SU-DHL-6 (cell line): ENCODE data around the gene BLACAT1.

Experiments
- H2AFZ ChIP-seq: fragments of 200-600 bp; sonication (generic); 2 replicates; pipeline ENCODE4 v1.6.1; 2014; ENCODE audit warnings: low read depth, mild to moderate bottlenecking, moderate library complexity, mixed read lengths, antibody characterized with exemption, low read length; ENCODE audit not compliant: severe bottlenecking
- H3F3A ChIP-seq: fragments of 200-600 bp; shearing (Covaris generic); 2 replicates; pipeline ENCODE4 v1.6.0; 2016; ENCODE audit warnings: antibody characterized with exemption, mild to moderate bottlenecking; ENCODE audit not compliant: insufficient read depth
- H3K27ac ChIP-seq: fragments of 200-600 bp; sonication (generic); 2 replicates; pipeline ENCODE4 v1.5.1; 2016; ENCODE audit warnings: low read depth, mild to moderate bottlenecking, low read length, moderate library complexity, mixed read lengths
- H3K27me3 ChIP-seq: fragments of 200-600 bp; sonication (generic), shearing (Covaris generic); 2 replicates; pipeline ENCODE4 v1.6.0; 2014; ENCODE audit warnings: mild to moderate bottlenecking, low read length
- H3K36me3 ChIP-seq: fragments of 200-600 bp; sonication (generic); 2 replicates; pipeline ENCODE4 v1.6.1; 2014; ENCODE audit warnings: mild to moderate bottlenecking, low read length, mixed read lengths
- H3K4me2 ChIP-seq: fragments of 300-600, 200-600 bp; shearing (Covaris generic), sonication (generic); 2 replicates; pipeline ENCODE4 v1.6.0; 2014; ENCODE audit warnings: low read length, low read depth, mild to moderate bottlenecking; ENCODE audit not compliant: poor library complexity, severe bottlenecking
- H3K4me3 ChIP-seq: fragments of 200-600 bp; sonication (generic); 2 replicates; pipeline ENCODE4 v1.5.1; 2014; ENCODE audit warnings: antibody characterized with exemption, low read length, mild to moderate bottlenecking, mixed read lengths; ENCODE audit not compliant: insufficient read depth, poor library complexity, severe bottlenecking
- H3K79me2 ChIP-seq: fragments of 200-600 bp; sonication (generic); 2 replicates; pipeline ENCODE4 v1.6.1; 2014; ENCODE audit warnings: mild to moderate bottlenecking, low read length, moderate library complexity; ENCODE audit not compliant: insufficient read depth
- H3K9ac ChIP-seq: fragments of 200-600 bp; sonication (generic); 2 replicates; pipeline ENCODE4 v1.7.0; 2014; ENCODE audit warnings: mild to moderate bottlenecking, low read length
- H3K9me2 ChIP-seq: fragments of 200-600 bp; sonication (generic); replicated peaks from 2 replicates; pipeline ENCODE4 v1.6.1; 2014; ENCODE audit warnings: low read length; ENCODE audit not compliant: insufficient read depth
- H3K9me3 ChIP-seq: fragments of 200-600 bp; sonication (generic); 2 replicates; pipeline ENCODE4 v1.6.1; 2014; ENCODE audit warnings: low read length, mixed read lengths; ENCODE audit not compliant: insufficient read depth
- H4K20me1 ChIP-seq: fragments of 200-600 bp; sonication (generic); 2 replicates; pipeline ENCODE4 v1.6.1; 2014; ENCODE audit warnings: low read depth, mild to moderate bottlenecking, antibody characterized with exemption, low read length, moderate library complexity, mixed read lengths
- EZH2phosphoT487 ChIP-seq: fragments of 200-600 bp; sonication (generic), shearing (Covaris generic); conservative IDR thresholded peaks from 2 replicates; pipeline ENCODE4 v1.6.1; 2018; ENCODE audit warnings: mild to moderate bottlenecking, antibody characterized with exemption, low read length, moderate library complexity, mixed read lengths
- TF ChIP-seq, protein P1 (sequence below): fragments of 200-600 bp; sonication (generic); IDR thresholded peaks from one replicate; pipeline ENCODE4 v1.5.1; 2017; ENCODE audit warnings: antibody characterized with exemption, mild to moderate bottlenecking, low read length, moderate library complexity; ENCODE audit not compliant: insufficient read depth, poor library complexity, severe bottlenecking

Gene BLACAT1

GRCh38 chr1:205448540-205449253 is 7.1 kb downstream of the BLACAT1 start:
- Histone ChIP-seq H2AFZ (no peak overlapping the region), H3K27ac (no peak overlapping the region), H3K36me3 (no peaks in the 10 kb centered on the region), H3K9me2 (no peaks in the 10 kb centered on the region), H3K4me3 (no peak overlapping the region), H3K9me3 (no peaks in the 10 kb centered on the region), H4K20me1 (no peaks in the 10 kb centered on the region), H3F3A (no peaks in the 10 kb centered on the region), H3K9ac (no peak overlapping the region), H3K79me2 (no peaks in the 10 kb centered on the region), H3K27me3 (no peaks in the 10 kb centered on the region), H3K4me2 (no peak overlapping the region)
- TF ChIP-seq EZH2phosphoT487, result no peak
- TF ChIP-seq, protein P1, sequence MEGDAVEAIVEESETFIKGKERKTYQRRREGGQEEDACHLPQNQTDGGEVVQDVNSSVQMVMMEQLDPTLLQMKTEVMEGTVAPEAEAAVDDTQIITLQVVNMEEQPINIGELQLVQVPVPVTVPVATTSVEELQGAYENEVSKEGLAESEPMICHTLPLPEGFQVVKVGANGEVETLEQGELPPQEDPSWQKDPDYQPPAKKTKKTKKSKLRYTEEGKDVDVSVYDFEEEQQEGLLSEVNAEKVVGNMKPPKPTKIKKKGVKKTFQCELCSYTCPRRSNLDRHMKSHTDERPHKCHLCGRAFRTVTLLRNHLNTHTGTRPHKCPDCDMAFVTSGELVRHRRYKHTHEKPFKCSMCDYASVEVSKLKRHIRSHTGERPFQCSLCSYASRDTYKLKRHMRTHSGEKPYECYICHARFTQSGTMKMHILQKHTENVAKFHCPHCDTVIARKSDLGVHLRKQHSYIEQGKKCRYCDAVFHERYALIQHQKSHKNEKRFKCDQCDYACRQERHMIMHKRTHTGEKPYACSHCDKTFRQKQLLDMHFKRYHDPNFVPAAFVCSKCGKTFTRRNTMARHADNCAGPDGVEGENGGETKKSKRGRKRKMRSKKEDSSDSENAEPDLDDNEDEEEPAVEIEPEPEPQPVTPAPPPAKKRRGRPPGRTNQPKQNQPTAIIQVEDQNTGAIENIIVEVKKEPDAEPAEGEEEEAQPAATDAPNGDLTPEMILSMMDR, result no peak

DNA sequence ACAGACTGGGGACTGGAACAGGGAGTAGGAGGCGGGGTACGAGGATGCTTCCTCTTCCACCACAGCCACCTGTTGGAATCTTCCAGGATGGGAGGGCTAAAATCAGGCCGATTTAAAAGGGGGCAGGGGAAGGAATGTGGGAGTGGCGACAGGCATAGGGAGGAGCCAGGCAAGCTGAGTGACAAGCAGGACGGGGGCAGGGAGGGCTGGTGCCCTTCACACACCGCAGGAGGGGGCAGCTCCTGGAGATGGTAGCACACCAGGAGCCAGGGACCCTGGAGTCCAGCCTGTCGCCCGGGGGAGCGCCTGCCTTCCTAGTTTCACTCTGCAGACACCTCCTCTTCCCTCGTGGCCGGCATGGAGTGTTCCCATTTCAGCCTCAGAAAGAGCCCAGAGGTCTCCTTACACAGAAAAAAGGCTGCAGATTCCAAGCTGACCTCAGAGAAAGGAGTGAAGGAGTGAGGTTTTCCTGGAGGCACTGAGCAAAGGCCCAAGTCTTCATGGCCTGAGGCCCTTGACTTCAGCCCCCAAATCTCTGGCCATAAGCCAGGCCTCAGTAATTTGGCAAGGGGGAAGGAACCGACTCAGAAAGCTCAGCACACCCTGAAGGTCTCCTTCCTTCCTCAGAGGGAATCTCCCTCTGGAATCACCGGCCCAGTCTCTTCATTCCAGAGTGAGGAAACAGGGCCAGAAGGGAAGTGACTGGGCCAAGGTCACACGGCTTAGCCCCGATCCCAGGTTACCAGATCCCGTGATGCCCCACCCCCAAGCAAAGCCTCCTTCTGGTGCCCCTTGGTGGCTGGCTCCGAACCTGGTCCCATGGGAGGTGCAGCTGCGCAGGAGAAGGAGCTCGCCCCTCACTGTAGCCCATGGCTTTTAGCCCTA is 8.1 kb downstream of the BLACAT1 start:
- Histone ChIP-seq H3K36me3 (no peaks in the 10 kb centered on the region), H3K79me2 (no peaks in the 10 kb centered on the region), H4K20me1 (no peaks in the 10 kb centered on the region), H3K4me3 (no peak overlapping the region), H3K9ac (no peak overlapping the region), H2AFZ (no peak overlapping the region), H3K27me3 (no peaks in the 10 kb centered on the region), H3K9me3 (no peaks in the 10 kb centered on the region), H3K27ac (no peak overlapping the region), H3K9me2 (no peaks in the 10 kb centered on the region), H3K4me2 (no peak overlapping the region), H3F3A (no peaks in the 10 kb centered on the region)
- TF ChIP-seq, protein P1, result no peak

GRCh38 chr1:205446828-205447227 is 9.0 kb downstream of the BLACAT1 start:
- no peak overlapping the region for H3K9ac ChIP-seq

More at GRCh38 chr1:205446828-205447227, 9.0 kb downstream of the BLACAT1 start:
- Histone ChIP-seq H3K36me3 (no peaks in the 10 kb centered on the region), H3K4me3 (no peak overlapping the region), H3K9me3 (no peaks in the 10 kb centered on the region), H4K20me1 (no peaks in the 10 kb centered on the region), H2AFZ (no peak overlapping the region), H3K27ac (no peak overlapping the region), H3K9me2 (no peaks in the 10 kb centered on the region), H3K79me2 (no peaks in the 10 kb centered on the region), H3K27me3 (no peaks in the 10 kb centered on the region), H3K4me2 (no peak overlapping the region), H3F3A (no peaks in the 10 kb centered on the region)
- TF ChIP-seq, protein P1, result no peak
- TF ChIP-seq EZH2phosphoT487, result no peak
